OCI-M2 (cell line): Measurements from ENCODE around the gene UBE2J2.

ENCODE experiments used
- DNase-seq: peaks from one replicate; lab custom pipeline; 2025; ENCODE audit not compliant: unreplicated experiment; lab: John Stamatoyannopoulos, UW

The UBE2J2 gene

GRCh38 chr1:1229770-1230169, 43.9 kb downstream of the UBE2J2 start:
- no peak for DNase-seq

- DNase-seq: no peak
Measured at GRCh38 chr1:1228596-1229321, 44.9 kb downstream of the UBE2J2 start.

- DNase-seq: no peak
Measured at GRCh38 chr1:1228187-1228586, 45.5 kb downstream of the UBE2J2 start.

- no peak for DNase-seq
Measured at GRCh38 chr1:1227386-1227785, 46.3 kb downstream of the UBE2J2 start.

- no peak for DNase-seq
Measured at GRCh38 chr1:1226566-1227362, 46.9 kb downstream of the UBE2J2 start.

GRCh38 chr1:1225913-1226312, 47.7 kb downstream of the UBE2J2 start:
- DNase-seq: no peak

- no peak for DNase-seq
Measured at GRCh38 chr1:1225238-1225845, 48.3 kb downstream of the UBE2J2 start.

- DNase-seq: no peak
Measured at GRCh38 chr1:1223891-1224290, 49.8 kb downstream of the UBE2J2 start.

GRCh38 chr1:1223321-1223720, 50.3 kb downstream of the UBE2J2 start:
- DNase-seq: no peak

GRCh38 chr1:1222575-1223225, 51.0 kb downstream of the UBE2J2 start:
- no peak for DNase-seq

GRCh38 chr1:1221887-1222574, 51.6 kb downstream of the UBE2J2 start:
- no peak for DNase-seq

GRCh38 chr1:1220197-1220596, 53.5 kb downstream of the UBE2J2 start:
- no peak for DNase-seq

GRCh38 chr1:1219341-1219740, 54.3 kb downstream of the UBE2J2 start:
- DNase-seq: no peak

GRCh38 chr1:1218524-1219200, 55.0 kb downstream of the UBE2J2 start:
- no peak for DNase-seq

GRCh38 chr1:1217621-1218523, 55.8 kb downstream of the UBE2J2 start:
- DNase-seq: no peak

- DNase-seq: no peak
Measured at GRCh38 chr1:1216770-1217620, 56.7 kb downstream of the UBE2J2 start.

GRCh38 chr1:1215881-1216605, 57.6 kb downstream of the UBE2J2 start:
- DNase-seq: no peak
